Vagina (tissue), 2 donors: Measurements from ENCODE around the gene PNMA8A. TPM values are rescaled to one million over a fixed set of nuclear protein-coding genes. Genes with fewer than 3 reads are reported as not detected.

Experiments
- DNase-seq, 2 donors: peaks; one replicate each; pipeline ENCODE4 v3.0.0-alpha.2; 2017; ENCODE audit errors: extremely low spot score in 2 of 2
- H3K27ac ChIP-seq: fragments of 200-600 bp; sonication (generic); one replicate; pipeline ENCODE4 v1.5.1; 2019
- H3K27me3 ChIP-seq: fragments of 200-600 bp; sonication (generic); one replicate; pipeline ENCODE4 v1.5.1; 2019
- H3K36me3 ChIP-seq, 2 donors: fragments of 200-600 bp; sonication (generic); one replicate each; pipeline ENCODE4 v1.5.1; 2017 to 2019
- H3K4me1 ChIP-seq: fragments of 200-600 bp; sonication (generic); one replicate; pipeline ENCODE4 v1.5.1; 2019
- H3K4me3 ChIP-seq, 2 donors: fragments of 200-600 bp; sonication (generic); 1 replicate in 1 of 2; 2 replicates in 1 of 2; pipeline ENCODE4 v1.5.1; 2016 to 2019
- H3K9me3 ChIP-seq: fragments of 200-600 bp; sonication (generic); one replicate; pipeline ENCODE4 v1.5.1; 2019
- CTCF ChIP-seq, 3 experiments: fragments of 450-650 bp in 2 of 3; fragments of 200-600 bp in 1 of 3; sonication (generic) in 1 of 3; IDR thresholded peaks; one replicate each; pipeline ENCODE4 v1.5.1; 2017 to 2019; ENCODE audit warnings: antibody characterized with exemption in 3 of 3, mild to moderate bottlenecking in 2 of 3, moderate library complexity in 2 of 3
- POLR2A ChIP-seq, 2 donors: fragments of 450-650 bp; IDR thresholded peaks; one replicate each; pipeline ENCODE4 v1.6.1; 2017; ENCODE audit warnings: antibody characterized with exemption in 2 of 2, mild to moderate bottlenecking in 2 of 2, moderate library complexity in 2 of 2
- POLR2AphosphoS5 ChIP-seq, 2 donors: sonication (generic); formaldehyde crosslinking; IDR thresholded peaks; one replicate each; pipeline ENCODE4 v1.9.0; 2017; ENCODE audit warnings: antibody characterized with exemption in 2 of 2, mild to moderate bottlenecking in 2 of 2, low read depth in 1 of 2; ENCODE audit not compliant: insufficient read depth in 1 of 2
- intact Hi-C: fragments of 100-400 bp; cut with DNase I; formaldehyde crosslinking; loops from one replicate; pipeline ENCODE4 v1.15.1; 2023
- total RNA-seq: library from RNA; depleted of rRNA; stranded (reverse); fragments of >200 nt; gene quantifications from one replicate; pipeline ENCODE4 v1.2.3, GENCODE V29; 2016

Gene PNMA8A
- total RNA-seq, 1 donor from 2014 or later = 1.5 TPM

- intact Hi-C loops = no loop called here
- no peaks in the 10 kb centered on the region for H3K27me3 ChIP-seq
- DNase-seq = no peak
Measured at GRCh38 chr19:46460981-46461380, 10.4 kb downstream of the PNMA8A start.

GRCh38 chr19:46460055-46460454 is 11.3 kb downstream of the PNMA8A start:
- Histone ChIP-seq H3K4me3 (no peak overlapping the region), H3K36me3 (no peaks in the 10 kb centered on the region), H3K4me1 (no peaks in the 10 kb centered on the region), H3K27me3 (no peaks in the 10 kb centered on the region), H3K9me3 (no peaks in the 10 kb centered on the region), H3K27ac (no peak overlapping the region)
- intact Hi-C loops = no loop called here
- TF ChIP-seq CTCF (IDR thresholded peaks at IDR 0.05) (no peak), POLR2A (IDR thresholded peaks at IDR 0.05) (no peak), POLR2AphosphoS5 (IDR thresholded peaks at IDR 0.05; ENCODE audit: insufficient read depth in 1 of 2, low read depth in 1 of 2) (no peak)
- no peak for DNase-seq

More at GRCh38 chr19:46460981-46461380, 10.4 kb downstream of the PNMA8A start:
- H3K27ac ChIP-seq = no peak overlapping the region
- no peaks in the 10 kb centered on the region for H3K4me1 ChIP-seq
- no peaks in the 10 kb centered on the region for H3K36me3 ChIP-seq
- TF ChIP-seq POLR2A (IDR thresholded peaks at IDR 0.05) (no peak), CTCF (IDR thresholded peaks at IDR 0.05) (no peak), POLR2AphosphoS5 (IDR thresholded peaks at IDR 0.05; ENCODE audit: insufficient read depth in 1 of 2, low read depth in 1 of 2) (no peak)
- H3K4me3 ChIP-seq = no peak overlapping the region
- no peaks in the 10 kb centered on the region for H3K9me3 ChIP-seq

DNA sequence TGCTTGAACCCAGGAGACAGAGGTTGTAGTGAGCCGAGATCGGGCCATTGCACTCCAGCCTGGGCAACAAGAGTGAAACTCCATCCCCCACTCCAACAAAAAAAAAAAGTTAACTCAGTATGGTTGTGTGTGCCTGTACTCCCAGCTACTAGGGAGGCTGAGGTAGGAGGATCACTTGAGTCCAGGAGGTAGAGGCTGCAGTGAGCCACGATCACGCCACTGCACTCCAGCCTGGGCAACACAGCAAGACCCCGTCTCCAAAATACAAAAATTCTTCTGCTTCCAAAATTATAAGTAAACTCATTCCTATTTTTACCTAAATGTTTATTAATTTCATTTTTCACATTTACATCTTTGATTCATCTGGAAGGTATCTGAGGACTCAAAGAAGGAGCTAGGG is 14.4 kb downstream of the PNMA8A start:
- no peak overlapping the region for H3K27ac ChIP-seq
- H3K9me3 ChIP-seq = no peaks in the 10 kb centered on the region
- H3K4me1 ChIP-seq = no peaks in the 10 kb centered on the region
- H3K27me3 ChIP-seq = no peaks in the 10 kb centered on the region
- H3K36me3 ChIP-seq = no peaks in the 10 kb centered on the region
- DNase-seq = no peak
- TF ChIP-seq POLR2A (IDR thresholded peaks at IDR 0.05) (no peak), CTCF (IDR thresholded peaks at IDR 0.05) (no peak), POLR2AphosphoS5 (IDR thresholded peaks at IDR 0.05; ENCODE audit: insufficient read depth in 1 of 2, low read depth in 1 of 2) (no peak)
- no peak overlapping the region for H3K4me3 ChIP-seq
- intact Hi-C loops = no loop called here

DNA sequence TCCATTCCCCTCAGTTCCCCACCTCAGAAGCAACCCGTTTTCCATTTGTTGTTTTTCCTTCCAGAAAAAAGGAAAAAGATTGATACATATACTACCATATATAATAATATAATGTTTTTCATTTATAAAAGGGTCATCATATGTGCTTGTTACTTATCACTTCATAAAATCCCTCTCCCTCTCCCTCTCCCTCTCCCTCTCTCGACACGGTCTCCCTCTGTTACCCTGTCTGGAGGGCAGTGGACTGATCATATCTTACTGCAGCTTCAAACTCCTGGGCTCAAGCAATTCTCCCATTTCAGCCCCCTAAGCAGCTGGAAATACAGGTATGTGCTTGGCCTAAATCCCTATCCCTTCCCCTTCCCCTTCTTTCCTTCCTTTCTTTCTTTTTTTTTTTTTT is 17.1 kb downstream of the PNMA8A start:
- Histone ChIP-seq H3K27ac (no peak overlapping the region), H3K27me3 (no peaks in the 10 kb centered on the region), H3K9me3 (no peaks in the 10 kb centered on the region), H3K4me1 (no peaks in the 10 kb centered on the region), H3K4me3 (no peak overlapping the region), H3K36me3 (no peaks in the 10 kb centered on the region)
- no peak for TF ChIP-seq POLR2A (IDR thresholded peaks at IDR 0.05)
- TF ChIP-seq CTCF (IDR thresholded peaks at IDR 0.05) = no peak
- intact Hi-C loops = no loop called here
- DNase-seq = no peak

GRCh38 chr19:46453661-46454060 is 17.7 kb downstream of the PNMA8A start:
- no peaks in the 10 kb centered on the region for H3K36me3 ChIP-seq
- H3K9me3 ChIP-seq = no peaks in the 10 kb centered on the region
- H3K27ac ChIP-seq = no peak overlapping the region
- DNase-seq = no peak
- no peaks in the 10 kb centered on the region for H3K27me3 ChIP-seq
- intact Hi-C loops = no loop called here
- TF ChIP-seq POLR2AphosphoS5 (IDR thresholded peaks at IDR 0.05; ENCODE audit: insufficient read depth in 1 of 2, low read depth in 1 of 2) (no peak), POLR2A (IDR thresholded peaks at IDR 0.05) (no peak), CTCF (IDR thresholded peaks at IDR 0.05) (no peak)
- no peak overlapping the region for H3K4me3 ChIP-seq
- no peaks in the 10 kb centered on the region for H3K4me1 ChIP-seq
